Measurements from ENCODE around the gene LIMK1.

DNA sequence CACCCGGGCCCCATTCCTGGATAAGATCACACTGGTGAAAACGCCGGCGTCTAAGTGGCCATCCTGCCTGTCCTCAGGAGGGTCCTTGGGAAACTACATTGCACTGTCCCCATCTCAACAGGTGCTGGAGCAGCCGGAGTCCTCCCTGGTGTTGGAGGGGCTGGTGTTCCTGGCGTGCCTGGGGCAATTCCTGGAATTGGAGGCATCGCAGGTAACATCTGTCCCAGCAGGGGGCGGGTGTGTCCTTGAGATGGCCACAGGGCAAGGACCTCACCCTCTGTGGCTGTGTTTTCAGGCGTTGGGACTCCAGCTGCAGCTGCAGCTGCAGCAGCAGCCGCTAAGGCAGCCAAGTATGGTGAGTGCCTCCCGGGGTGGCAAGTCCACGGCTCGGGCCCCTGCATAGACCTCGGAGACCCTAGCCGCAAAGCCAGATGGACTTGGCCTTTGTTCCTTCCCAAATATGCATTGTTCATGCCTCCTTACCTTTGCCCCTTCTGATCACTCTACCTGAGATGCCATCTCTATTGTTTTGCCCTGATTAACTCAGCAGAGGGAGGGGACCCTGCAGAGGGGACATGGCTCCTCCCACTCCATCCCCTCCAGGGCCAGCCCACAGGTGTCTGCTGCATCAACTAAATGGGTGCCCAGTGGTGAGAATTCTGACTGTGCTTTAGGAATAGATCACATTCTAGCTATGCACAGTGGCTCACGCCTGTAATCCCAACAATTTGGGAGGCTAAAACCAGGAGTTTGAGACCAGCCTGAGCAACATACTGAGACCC, 31.8 kb upstream of the LIMK1 start:
- TF ChIP-seq, protein P1, sequence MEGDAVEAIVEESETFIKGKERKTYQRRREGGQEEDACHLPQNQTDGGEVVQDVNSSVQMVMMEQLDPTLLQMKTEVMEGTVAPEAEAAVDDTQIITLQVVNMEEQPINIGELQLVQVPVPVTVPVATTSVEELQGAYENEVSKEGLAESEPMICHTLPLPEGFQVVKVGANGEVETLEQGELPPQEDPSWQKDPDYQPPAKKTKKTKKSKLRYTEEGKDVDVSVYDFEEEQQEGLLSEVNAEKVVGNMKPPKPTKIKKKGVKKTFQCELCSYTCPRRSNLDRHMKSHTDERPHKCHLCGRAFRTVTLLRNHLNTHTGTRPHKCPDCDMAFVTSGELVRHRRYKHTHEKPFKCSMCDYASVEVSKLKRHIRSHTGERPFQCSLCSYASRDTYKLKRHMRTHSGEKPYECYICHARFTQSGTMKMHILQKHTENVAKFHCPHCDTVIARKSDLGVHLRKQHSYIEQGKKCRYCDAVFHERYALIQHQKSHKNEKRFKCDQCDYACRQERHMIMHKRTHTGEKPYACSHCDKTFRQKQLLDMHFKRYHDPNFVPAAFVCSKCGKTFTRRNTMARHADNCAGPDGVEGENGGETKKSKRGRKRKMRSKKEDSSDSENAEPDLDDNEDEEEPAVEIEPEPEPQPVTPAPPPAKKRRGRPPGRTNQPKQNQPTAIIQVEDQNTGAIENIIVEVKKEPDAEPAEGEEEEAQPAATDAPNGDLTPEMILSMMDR (IDR thresholded peaks at IDR 0.05), result no peak
- TF ChIP-seq EP300 (IDR thresholded peaks at IDR 0.05), result no peak
